Measurements from ENCODE around the gene BCL2L14. TPM values are rescaled to one million over a fixed set of nuclear protein-coding genes. Genes with fewer than 3 reads are reported as not detected.

BCL2L14 gene
- total RNA-seq, 1 donor from 2014 or later = 0.86 TPM

GRCh38 chr12:12025799-12026386 lies 44.8 kb upstream of the BCL2L14 start:
- no peak overlapping the region for H3K4me3 Mint-ChIP-seq
- TF ChIP-seq CTCF (conservative IDR thresholded peaks at IDR 0.05) = no peak
- peaks cover 6% of the 10 kb centered on the region for H3K9me3 Mint-ChIP-seq
- no peaks in the 10 kb centered on the region for H3K27me3 Mint-ChIP-seq (ENCODE audit: low read depth)
- H3K36me3 Mint-ChIP-seq (ENCODE audit: low read depth) = no peaks in the 10 kb centered on the region
- no peak for DNase-seq (ENCODE audit: low read depth, low spot score)
- H3K4me1 Mint-ChIP-seq = no peaks in the 10 kb centered on the region
- H3K27ac Mint-ChIP-seq (ENCODE audit: unreplicated experiment) = no peak overlapping the region

- Mint-ChIP-seq H3K9me3 (peaks cover 6% of the 10 kb centered on the region), H3K4me1 (peaks cover 8% of the 10 kb centered on the region), H3K27ac (ENCODE audit: unreplicated experiment) (no peak overlapping the region), H3K36me3 (ENCODE audit: low read depth) (no peaks in the 10 kb centered on the region), H3K27me3 (ENCODE audit: low read depth) (peaks cover under 1% of the 10 kb centered on the region), H3K4me3 (no peak overlapping the region)
- no peak for TF ChIP-seq CTCF (conservative IDR thresholded peaks at IDR 0.05)
- DNase-seq (ENCODE audit: low read depth, low spot score) = no peak
Observed at GRCh38 chr12:12028668-12029402, 41.9 kb upstream of the BCL2L14 start.

GRCh38 chr12:12029653-12030052 lies 41.1 kb upstream of the BCL2L14 start:
- TF ChIP-seq CTCF (conservative IDR thresholded peaks at IDR 0.05) = no peak
- Mint-ChIP-seq H3K9me3 (peaks cover 6% of the 10 kb centered on the region), H3K4me3 (no peak overlapping the region), H3K36me3 (ENCODE audit: low read depth) (no peaks in the 10 kb centered on the region), H3K27ac (ENCODE audit: unreplicated experiment) (peak overlapping the region; percentile 13), H3K4me1 (peaks cover 8% of the 10 kb centered on the region), H3K27me3 (ENCODE audit: low read depth) (peaks cover 3% of the 10 kb centered on the region)
- DNase-seq (ENCODE audit: low read depth, low spot score) = no peak

GRCh38 chr12:12032260-12032791 lies 38.4 kb upstream of the BCL2L14 start:
- H3K4me1 Mint-ChIP-seq = peaks cover 8% of the 10 kb centered on the region
- DNase-seq (ENCODE audit: low read depth, low spot score) = no peak
- TF ChIP-seq CTCF (conservative IDR thresholded peaks at IDR 0.05) = no peak
- H3K36me3 Mint-ChIP-seq (ENCODE audit: low read depth) = no peaks in the 10 kb centered on the region
- H3K4me3 Mint-ChIP-seq = no peak overlapping the region
- H3K27me3 Mint-ChIP-seq (ENCODE audit: low read depth) = peaks cover 3% of the 10 kb centered on the region
- H3K27ac Mint-ChIP-seq (ENCODE audit: unreplicated experiment) = no peak overlapping the region
- no peaks in the 10 kb centered on the region for H3K9me3 Mint-ChIP-seq

- peak; percentile 73 for DNase-seq (ENCODE audit: low read depth, low spot score)
- H3K27ac Mint-ChIP-seq (ENCODE audit: unreplicated experiment) = peak overlapping the region; percentile 44
- H3K4me1 Mint-ChIP-seq = peaks cover 8% of the 10 kb centered on the region
- H3K36me3 Mint-ChIP-seq (ENCODE audit: low read depth) = no peaks in the 10 kb centered on the region
- peaks cover 3% of the 10 kb centered on the region for H3K27me3 Mint-ChIP-seq (ENCODE audit: low read depth)
- H3K4me3 Mint-ChIP-seq = peak overlapping the region; percentile 62
- H3K9me3 Mint-ChIP-seq = no peaks in the 10 kb centered on the region
- TF ChIP-seq CTCF (conservative IDR thresholded peaks at IDR 0.05) = peak; percentile 99
Observed at GRCh38 chr12:12032851-12033797, 37.6 kb upstream of the BCL2L14 start.
